Panc1 (cell line): Measurements from ENCODE around the gene IFFO2.

ENCODE experiments used
- POLR2AphosphoS5 ChIP-seq: IDR thresholded peaks from 2 replicates; pipeline ENCODE4 v1.6.1; 2012; ENCODE audit warnings: mild to moderate bottlenecking, low read depth, low read length, moderate library complexity
- SIN3A ChIP-seq: IDR thresholded peaks from 2 replicates; pipeline ENCODE4 v1.6.1; 2012; ENCODE audit warnings: low read depth, mild to moderate bottlenecking, low read length, moderate library complexity, borderline replicate concordance; ENCODE audit not compliant: insufficient read depth
- TCF7L2 ChIP-seq: IDR thresholded peaks from 2 replicates; pipeline ENCODE4 v1.6.1; 2011; ENCODE audit warnings: mild to moderate bottlenecking, low read depth, low read length, inconsistent platforms
- TF ChIP-seq, protein P1 (sequence below): fragments of 450-650 bp; IDR thresholded peaks from 2 replicates; pipeline ENCODE4 v1.5.1; 2017; ENCODE audit warnings: mild to moderate bottlenecking
- TF ChIP-seq, protein P2 (sequence below), 2 experiments: IDR thresholded peaks; 2 replicates each; pipeline ENCODE4 v1.6.1; 2011 to 2012; ENCODE audit warnings: low read depth in 2 of 2, control low read depth in 1 of 2, low read length in 1 of 2, mild to moderate bottlenecking in 1 of 2, moderate library complexity in 1 of 2; ENCODE audit not compliant: insufficient read depth in 1 of 2

DNA sequence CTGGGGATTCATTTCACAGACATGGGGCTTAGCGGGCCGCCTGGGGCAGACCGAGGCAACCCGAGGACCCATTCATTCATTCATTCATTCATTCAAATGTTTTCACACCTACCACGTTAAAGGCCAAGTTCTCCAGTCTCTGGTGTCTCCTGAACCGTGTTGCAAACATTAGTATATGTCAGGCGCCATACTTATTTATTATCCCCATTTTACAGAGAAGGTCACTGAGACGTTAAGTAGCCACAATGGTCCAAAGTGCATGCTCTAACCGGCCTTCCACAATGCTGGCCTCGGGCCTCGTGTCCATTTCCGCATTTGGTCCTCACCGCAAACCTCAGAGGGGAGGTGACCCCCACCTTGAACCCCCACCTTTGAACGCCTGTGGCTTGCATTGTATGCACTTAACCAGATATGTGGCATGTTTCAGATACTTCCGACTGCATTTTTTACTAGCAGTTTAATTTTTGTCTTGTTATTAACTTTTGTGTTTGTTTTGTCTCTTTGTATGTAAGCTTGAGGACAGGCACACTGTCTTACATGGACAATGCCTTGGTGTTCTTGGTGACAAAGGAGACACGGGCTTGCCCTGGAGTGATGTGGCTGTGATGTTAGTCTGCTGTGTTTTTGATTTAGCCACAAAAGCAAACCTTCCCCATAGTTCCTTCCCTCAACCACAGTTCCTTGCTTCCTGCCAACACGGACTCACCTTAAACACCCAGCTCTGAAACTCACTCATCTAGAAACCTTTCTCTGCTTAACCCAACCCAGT, 1.2 kb upstream of the IFFO2 start:
- TF ChIP-seq, protein P1, sequence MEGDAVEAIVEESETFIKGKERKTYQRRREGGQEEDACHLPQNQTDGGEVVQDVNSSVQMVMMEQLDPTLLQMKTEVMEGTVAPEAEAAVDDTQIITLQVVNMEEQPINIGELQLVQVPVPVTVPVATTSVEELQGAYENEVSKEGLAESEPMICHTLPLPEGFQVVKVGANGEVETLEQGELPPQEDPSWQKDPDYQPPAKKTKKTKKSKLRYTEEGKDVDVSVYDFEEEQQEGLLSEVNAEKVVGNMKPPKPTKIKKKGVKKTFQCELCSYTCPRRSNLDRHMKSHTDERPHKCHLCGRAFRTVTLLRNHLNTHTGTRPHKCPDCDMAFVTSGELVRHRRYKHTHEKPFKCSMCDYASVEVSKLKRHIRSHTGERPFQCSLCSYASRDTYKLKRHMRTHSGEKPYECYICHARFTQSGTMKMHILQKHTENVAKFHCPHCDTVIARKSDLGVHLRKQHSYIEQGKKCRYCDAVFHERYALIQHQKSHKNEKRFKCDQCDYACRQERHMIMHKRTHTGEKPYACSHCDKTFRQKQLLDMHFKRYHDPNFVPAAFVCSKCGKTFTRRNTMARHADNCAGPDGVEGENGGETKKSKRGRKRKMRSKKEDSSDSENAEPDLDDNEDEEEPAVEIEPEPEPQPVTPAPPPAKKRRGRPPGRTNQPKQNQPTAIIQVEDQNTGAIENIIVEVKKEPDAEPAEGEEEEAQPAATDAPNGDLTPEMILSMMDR = no peak
- TF ChIP-seq SIN3A (no peak), POLR2AphosphoS5 (no peak), TCF7L2 (no peak)
- TF ChIP-seq, protein P2, sequence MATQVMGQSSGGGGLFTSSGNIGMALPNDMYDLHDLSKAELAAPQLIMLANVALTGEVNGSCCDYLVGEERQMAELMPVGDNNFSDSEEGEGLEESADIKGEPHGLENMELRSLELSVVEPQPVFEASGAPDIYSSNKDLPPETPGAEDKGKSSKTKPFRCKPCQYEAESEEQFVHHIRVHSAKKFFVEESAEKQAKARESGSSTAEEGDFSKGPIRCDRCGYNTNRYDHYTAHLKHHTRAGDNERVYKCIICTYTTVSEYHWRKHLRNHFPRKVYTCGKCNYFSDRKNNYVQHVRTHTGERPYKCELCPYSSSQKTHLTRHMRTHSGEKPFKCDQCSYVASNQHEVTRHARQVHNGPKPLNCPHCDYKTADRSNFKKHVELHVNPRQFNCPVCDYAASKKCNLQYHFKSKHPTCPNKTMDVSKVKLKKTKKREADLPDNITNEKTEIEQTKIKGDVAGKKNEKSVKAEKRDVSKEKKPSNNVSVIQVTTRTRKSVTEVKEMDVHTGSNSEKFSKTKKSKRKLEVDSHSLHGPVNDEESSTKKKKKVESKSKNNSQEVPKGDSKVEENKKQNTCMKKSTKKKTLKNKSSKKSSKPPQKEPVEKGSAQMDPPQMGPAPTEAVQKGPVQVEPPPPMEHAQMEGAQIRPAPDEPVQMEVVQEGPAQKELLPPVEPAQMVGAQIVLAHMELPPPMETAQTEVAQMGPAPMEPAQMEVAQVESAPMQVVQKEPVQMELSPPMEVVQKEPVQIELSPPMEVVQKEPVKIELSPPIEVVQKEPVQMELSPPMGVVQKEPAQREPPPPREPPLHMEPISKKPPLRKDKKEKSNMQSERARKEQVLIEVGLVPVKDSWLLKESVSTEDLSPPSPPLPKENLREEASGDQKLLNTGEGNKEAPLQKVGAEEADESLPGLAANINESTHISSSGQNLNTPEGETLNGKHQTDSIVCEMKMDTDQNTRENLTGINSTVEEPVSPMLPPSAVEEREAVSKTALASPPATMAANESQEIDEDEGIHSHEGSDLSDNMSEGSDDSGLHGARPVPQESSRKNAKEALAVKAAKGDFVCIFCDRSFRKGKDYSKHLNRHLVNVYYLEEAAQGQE (IDR thresholded peaks at IDR 0.05; ENCODE audit: insufficient read depth in 1 of 2, low read depth in 2 of 2, low read length in 1 of 2) = no peak
